Pons (tissue), 1 donor: ENCODE results near the gene BOD1.

ENCODE experiments used
- DNase-seq: peaks from one replicate; pipeline ENCODE4 v3.0.0-alpha.2; 2016; ENCODE audit warnings: low spot score

BOD1 gene

GRCh38 chr5:173575985-173576384, 40.5 kb downstream of the BOD1 start:
- DNase-seq: no peak

GRCh38 chr5:173574983-173575382, 41.5 kb downstream of the BOD1 start:
- DNase-seq: no peak

- peak; percentile 69 for DNase-seq
These were observed 43.1 kb downstream of the BOD1 start for GRCh38 chr5:173573126-173573960.

GRCh38 chr5:173572431-173573125, 43.9 kb downstream of the BOD1 start:
- DNase-seq: no peak

- DNase-seq: no peak
These were observed 45.9 kb downstream of the BOD1 start for GRCh38 chr5:173570321-173571090.

GRCh38 chr5:173568703-173569102, 47.7 kb downstream of the BOD1 start:
- DNase-seq: no peak

GRCh38 chr5:173568128-173568527, 48.3 kb downstream of the BOD1 start:
- no peak for DNase-seq

- no peak for DNase-seq
These were observed 48.9 kb downstream of the BOD1 start for GRCh38 chr5:173567548-173567947.

- DNase-seq: no peak
These were observed 50.9 kb downstream of the BOD1 start for GRCh38 chr5:173565491-173566072.

- no peak for DNase-seq
These were observed 52.3 kb downstream of the BOD1 start for GRCh38 chr5:173564106-173564505.

GRCh38 chr5:173563246-173563645, 53.2 kb downstream of the BOD1 start:
- DNase-seq: no peak

GRCh38 chr5:173562451-173562850, 54.0 kb downstream of the BOD1 start:
- no peak for DNase-seq
